Kidney (tissue), 14 donors: ENCODE measurements around the gene RASAL2. TPM values are rescaled to one million over a fixed set of nuclear protein-coding genes. Genes with fewer than 3 reads are reported as not detected.

Experiments used
- DNase-seq, 5 donors: peaks; one replicate each; pipeline ENCODE4 v3.0.0-alpha.2; 2013 to 2020
- FAIRE-seq: peaks from 2 replicates; lab custom pipeline; 2012; peaks lifted over from hg19 to GRCh38; lab: Jason Lieb, UNC
- H3K27ac ChIP-seq, 2 donors: one replicate each; pipeline ENCODE4 v1.7.0; 2013; ENCODE audit warnings: low read depth in 2 of 2, low read length in 2 of 2, inconsistent platforms in 1 of 2
- H3K27me3 ChIP-seq: one replicate; pipeline ENCODE4 v1.7.1; 2013; ENCODE audit warnings: low read length, inconsistent platforms; ENCODE audit not compliant: control insufficient read depth, insufficient read depth
- H3K36me3 ChIP-seq, 3 donors: one replicate each; pipeline versions ENCODE4 v1.7.0 to v1.7.1; 2013; ENCODE audit warnings: low read length in 3 of 3, control low read depth in 1 of 3, inconsistent platforms in 1 of 3; ENCODE audit not compliant: insufficient read depth in 3 of 3, control insufficient read depth in 2 of 3
- H3K4me1 ChIP-seq, 3 donors: one replicate each; pipeline versions ENCODE4 v1.7.0 to v1.7.1; 2013; ENCODE audit warnings: low read length in 3 of 3, inconsistent platforms in 1 of 3, low read depth in 1 of 3; ENCODE audit not compliant: control insufficient read depth in 2 of 3, insufficient read depth in 2 of 3
- H3K4me3 ChIP-seq, 3 donors: one replicate each; pipeline versions ENCODE4 v1.7.0 to v1.8.1; 2013; ENCODE audit warnings: low read length in 3 of 3, control low read depth in 1 of 3, inconsistent platforms in 1 of 3
- H3K9ac ChIP-seq, 3 donors: one replicate each; pipeline versions ENCODE4 v1.7.0 to v1.7.1; 2013; ENCODE audit warnings: low read length in 3 of 3, control low read depth in 1 of 3, inconsistent platforms in 1 of 3
- H3K9me3 ChIP-seq, 3 donors: one replicate each; pipeline versions ENCODE4 v1.7.0 to v1.7.1; 2013; ENCODE audit warnings: low read length in 3 of 3, control low read depth in 1 of 3, inconsistent platforms in 1 of 3; ENCODE audit not compliant: control insufficient read depth in 2 of 3, insufficient read depth in 1 of 3
- intact Hi-C: fragments of 100-400 bp; cut with DNase I; formaldehyde crosslinking; loops from one replicate; pipeline ENCODE4 v1.11.1; 2022
- polyA plus RNA-seq: library from polyadenylated mRNA; stranded (reverse); fragments of 350-450 nt; fragmentation: Illumina TruSeq; extraction: RNeasy Lipid Tissue Mini Kit (QIAGEN cat#74804); gene quantifications from one replicate; pipeline ENCODE4 v1.2.3, GENCODE V29; 2014; ENCODE audit warnings: low read depth, low replicate concordance; ENCODE audit not compliant: insufficient read depth
- total RNA-seq: library from RNA; stranded (reverse); fragmentation: NEBNext Ultra II Directional; extraction: Animal tissue kit (Norgen Biotek cat#: 25700); gene quantifications from one replicate; pipeline ENCODE4 v1.2.1, GENCODE V29; 2021
- TF ChIP-seq, protein P1 (sequence below): IDR thresholded peaks from 3 replicates; pipeline ENCODE4 v1.5.1; 2012; ENCODE audit warnings: mild to moderate bottlenecking, moderate library complexity, borderline replicate concordance; ENCODE audit not compliant: insufficient read depth; ENCODE audit errors: extremely low read depth
- donor health status: control.
- donor health status: control.
- donor health status: control.
- donor health status: control.
- donor health status: control.
- donor health status: DM: yes; HTN: yes; CAD: no.
- donor health status: Normal renal cell carcinoma (clear cell type).

RASAL2 gene
- total and polyA plus RNA-seq, 2 donors from 2014 or later: 2.2 to 26.5 TPM

- Histone ChIP-seq H3K36me3 (no peaks in the 10 kb centered on the region), H3K9ac (no peak overlapping the region), H3K4me1 (peaks cover 0 to 2% (median 0%) of the 10 kb centered on the region in 3 donors), H3K27ac (no peak overlapping the region), H3K9me3 (no peaks in the 10 kb centered on the region), H3K4me3 (no peak overlapping the region), H3K27me3 (no peaks in the 10 kb centered on the region)
- intact Hi-C loops: no loop called here
- DNase-seq: peak in 1 of 5 donors; percentile 16
- TF ChIP-seq, protein P1, sequence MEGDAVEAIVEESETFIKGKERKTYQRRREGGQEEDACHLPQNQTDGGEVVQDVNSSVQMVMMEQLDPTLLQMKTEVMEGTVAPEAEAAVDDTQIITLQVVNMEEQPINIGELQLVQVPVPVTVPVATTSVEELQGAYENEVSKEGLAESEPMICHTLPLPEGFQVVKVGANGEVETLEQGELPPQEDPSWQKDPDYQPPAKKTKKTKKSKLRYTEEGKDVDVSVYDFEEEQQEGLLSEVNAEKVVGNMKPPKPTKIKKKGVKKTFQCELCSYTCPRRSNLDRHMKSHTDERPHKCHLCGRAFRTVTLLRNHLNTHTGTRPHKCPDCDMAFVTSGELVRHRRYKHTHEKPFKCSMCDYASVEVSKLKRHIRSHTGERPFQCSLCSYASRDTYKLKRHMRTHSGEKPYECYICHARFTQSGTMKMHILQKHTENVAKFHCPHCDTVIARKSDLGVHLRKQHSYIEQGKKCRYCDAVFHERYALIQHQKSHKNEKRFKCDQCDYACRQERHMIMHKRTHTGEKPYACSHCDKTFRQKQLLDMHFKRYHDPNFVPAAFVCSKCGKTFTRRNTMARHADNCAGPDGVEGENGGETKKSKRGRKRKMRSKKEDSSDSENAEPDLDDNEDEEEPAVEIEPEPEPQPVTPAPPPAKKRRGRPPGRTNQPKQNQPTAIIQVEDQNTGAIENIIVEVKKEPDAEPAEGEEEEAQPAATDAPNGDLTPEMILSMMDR: no peak
- FAIRE-seq: no peak
These were observed 434.5 kb downstream of the RASAL2 start for GRCh38 chr1:178528228-178528952.

GRCh38 chr1:178528953-178529335, 435.0 kb downstream of the RASAL2 start:
- Histone ChIP-seq H3K9ac (no peak overlapping the region), H3K9me3 (no peaks in the 10 kb centered on the region), H3K27ac (no peak overlapping the region), H3K27me3 (no peaks in the 10 kb centered on the region), H3K36me3 (no peaks in the 10 kb centered on the region), H3K4me3 (no peak overlapping the region), H3K4me1 (peaks cover 0 to 2% (median 0%) of the 10 kb centered on the region in 3 donors)
- TF ChIP-seq, protein P1: no peak
- FAIRE-seq (no peak), DNase-seq (no peak)
- intact Hi-C loops: no loop called here

DNA sequence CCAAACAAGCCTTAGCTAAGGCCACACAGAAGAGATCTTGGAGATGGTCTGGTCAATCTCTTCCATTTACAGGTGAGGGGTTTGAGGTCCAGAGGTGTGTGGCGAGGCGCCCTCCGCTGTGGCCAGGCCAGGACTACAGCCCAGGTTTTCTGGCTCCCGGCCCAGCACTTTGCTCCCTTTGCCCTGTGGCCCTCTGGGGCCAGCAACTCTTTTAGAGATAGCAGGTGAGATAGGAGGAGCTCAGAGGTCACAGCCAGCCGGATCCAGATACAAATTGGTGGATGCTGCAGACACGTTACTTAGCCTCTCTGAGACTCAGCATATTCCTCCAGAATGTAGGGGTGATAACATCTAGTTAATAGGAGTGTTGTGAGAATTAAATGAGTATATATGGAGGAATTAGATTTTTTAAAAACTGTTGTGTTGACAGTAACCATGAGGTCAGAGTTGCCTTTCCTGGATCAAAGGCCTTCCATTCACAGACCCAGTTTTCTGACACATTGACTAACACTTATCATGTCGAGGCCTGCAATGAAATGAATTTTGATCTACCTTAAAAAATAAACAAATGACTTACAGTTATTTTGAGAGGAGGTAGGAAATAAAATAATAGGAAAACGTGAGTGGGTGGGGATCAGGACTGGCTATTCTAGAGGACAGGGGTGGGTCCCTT, 435.6 kb downstream of the RASAL2 start:
- no peak for DNase-seq
- intact Hi-C loops: loop anchor here (10.0 kb wide), 1 partner anchor 225 kb away; no protein-coding TSS in a partner anchor
- FAIRE-seq: no peak

More for the DNA sequence above, 435.6 kb downstream of the RASAL2 start:
- Histone ChIP-seq H3K4me1 (peaks cover 0 to 2% (median 0%) of the 10 kb centered on the region in 3 donors), H3K9me3 (no peaks in the 10 kb centered on the region), H3K9ac (no peak overlapping the region), H3K27ac (no peak overlapping the region), H3K36me3 (no peaks in the 10 kb centered on the region), H3K27me3 (no peaks in the 10 kb centered on the region), H3K4me3 (no peak overlapping the region)
- TF ChIP-seq, protein P1: no peak
